ENCODE results near the gene DGKZ.

DGKZ gene

DNA sequence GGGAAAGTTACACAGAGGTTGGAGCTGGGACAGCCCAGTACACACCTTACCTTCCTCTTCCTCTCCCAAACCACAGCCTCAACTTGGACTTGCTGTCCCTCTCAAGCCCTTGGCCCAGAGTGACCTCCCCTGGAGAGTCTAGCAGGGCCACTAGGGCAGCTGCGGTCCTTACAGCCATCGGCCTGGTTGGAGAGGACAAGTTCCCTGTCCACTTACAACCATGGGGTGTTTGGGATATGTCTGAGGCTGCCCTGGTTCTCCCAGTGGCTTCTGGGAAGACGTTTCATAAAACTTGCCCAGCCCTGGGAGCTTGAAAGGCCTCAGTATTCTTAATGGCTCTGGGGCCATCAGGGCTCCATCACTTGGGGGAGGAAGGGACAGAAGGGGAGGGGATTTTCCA lies 13.1 kb upstream of the DGKZ start:
- TF ChIP-seq POLR2A (IDR thresholded peaks at IDR 0.05; ENCODE audit: extremely low read depth, insufficient read length) (no peak), CTCF (IDR thresholded peaks at IDR 0.05; ENCODE audit: low read depth, low read length) (no peak), MYC (IDR thresholded peaks at IDR 0.05; ENCODE audit: low read depth, low read length) (no peak)
- TF ChIP-seq, protein P1, sequence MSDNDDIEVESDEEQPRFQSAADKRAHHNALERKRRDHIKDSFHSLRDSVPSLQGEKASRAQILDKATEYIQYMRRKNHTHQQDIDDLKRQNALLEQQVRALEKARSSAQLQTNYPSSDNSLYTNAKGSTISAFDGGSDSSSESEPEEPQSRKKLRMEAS (IDR thresholded peaks at IDR 0.05; ENCODE audit: low read depth, low read length): no peak
- no peak overlapping the region for H3K4me3 ChIP-seq (ENCODE audit: low read depth, low read length)
- DNase-seq (ENCODE audit: low read depth): no peak

DNA sequence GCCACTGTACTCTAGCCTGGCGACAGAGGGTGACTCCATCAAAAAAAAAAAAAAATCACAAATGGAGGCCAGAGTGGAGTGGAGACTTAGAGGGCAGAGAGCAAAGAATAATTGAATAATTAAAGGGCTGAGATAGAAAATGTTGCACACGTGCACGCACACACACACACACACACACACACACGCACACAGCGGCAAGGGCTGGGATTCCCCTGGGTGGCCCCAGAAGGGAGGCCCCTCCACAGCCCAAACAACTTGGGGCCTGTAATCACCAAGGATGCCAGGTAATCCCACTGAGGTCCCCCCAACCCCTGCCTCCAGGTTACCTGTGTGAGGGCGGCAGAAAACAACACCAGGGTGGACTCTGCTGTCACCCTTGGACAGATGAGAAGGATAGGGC lies 12.0 kb upstream of the DGKZ start:
- TF ChIP-seq MYC (IDR thresholded peaks at IDR 0.05; ENCODE audit: low read depth, low read length) (no peak), CTCF (IDR thresholded peaks at IDR 0.05; ENCODE audit: low read depth, low read length) (no peak), POLR2A (IDR thresholded peaks at IDR 0.05; ENCODE audit: extremely low read depth, insufficient read length) (no peak)
- TF ChIP-seq, protein P1 (IDR thresholded peaks at IDR 0.05; ENCODE audit: low read depth, low read length): no peak
- DNase-seq (ENCODE audit: low read depth): no peak
- H3K4me3 ChIP-seq (ENCODE audit: low read depth, low read length): no peak overlapping the region

DNA sequence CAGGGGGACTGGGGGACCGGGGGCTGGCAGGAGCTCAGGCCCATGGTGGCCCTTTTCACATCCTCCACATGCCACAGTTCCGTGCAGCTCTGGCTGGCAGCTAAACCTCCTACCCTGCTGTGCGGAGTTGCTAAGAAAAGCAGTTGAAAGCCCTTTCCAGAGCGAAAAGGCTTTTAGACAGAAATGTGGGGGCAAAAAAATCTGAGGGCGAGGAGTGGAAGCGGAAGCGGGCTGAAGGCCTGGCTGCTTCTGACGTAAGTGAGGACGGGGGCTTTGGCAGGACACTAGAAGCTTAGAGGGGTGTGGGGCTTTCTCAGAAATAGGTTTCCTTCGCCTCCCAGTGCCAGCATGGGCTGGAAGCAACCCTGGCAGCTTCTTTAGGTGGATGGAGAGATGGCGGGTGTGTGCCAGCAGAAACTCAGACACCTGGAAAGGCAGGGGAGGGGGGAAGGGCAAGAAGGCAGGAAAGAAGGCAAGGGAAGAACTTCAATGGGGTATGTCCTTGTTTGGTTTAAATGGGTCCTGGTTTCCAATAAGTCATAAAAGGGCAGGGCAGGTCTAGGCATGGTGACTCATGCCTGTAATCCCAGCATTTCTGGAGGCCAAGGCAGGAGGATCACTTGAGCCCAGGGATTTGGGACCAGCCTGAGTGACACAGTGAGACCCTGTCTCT lies 11.2 kb upstream of the DGKZ start:
- DNase-seq (ENCODE audit: low read depth): peak; percentile 77
- peak; percentile 49; the same call in 1 of the 2 replicates for TF ChIP-seq MYC (IDR thresholded peaks at IDR 0.05; ENCODE audit: low read depth, low read length)
- TF ChIP-seq, protein P1 (IDR thresholded peaks at IDR 0.05; ENCODE audit: low read depth, low read length): 0 out of 2 replicates have a peak, but pooled peaks have one; percentile 21
- no peak for TF ChIP-seq POLR2A (IDR thresholded peaks at IDR 0.05; ENCODE audit: extremely low read depth, insufficient read length)
- H3K4me3 ChIP-seq (ENCODE audit: low read depth, low read length): no peak overlapping the region

DNA sequence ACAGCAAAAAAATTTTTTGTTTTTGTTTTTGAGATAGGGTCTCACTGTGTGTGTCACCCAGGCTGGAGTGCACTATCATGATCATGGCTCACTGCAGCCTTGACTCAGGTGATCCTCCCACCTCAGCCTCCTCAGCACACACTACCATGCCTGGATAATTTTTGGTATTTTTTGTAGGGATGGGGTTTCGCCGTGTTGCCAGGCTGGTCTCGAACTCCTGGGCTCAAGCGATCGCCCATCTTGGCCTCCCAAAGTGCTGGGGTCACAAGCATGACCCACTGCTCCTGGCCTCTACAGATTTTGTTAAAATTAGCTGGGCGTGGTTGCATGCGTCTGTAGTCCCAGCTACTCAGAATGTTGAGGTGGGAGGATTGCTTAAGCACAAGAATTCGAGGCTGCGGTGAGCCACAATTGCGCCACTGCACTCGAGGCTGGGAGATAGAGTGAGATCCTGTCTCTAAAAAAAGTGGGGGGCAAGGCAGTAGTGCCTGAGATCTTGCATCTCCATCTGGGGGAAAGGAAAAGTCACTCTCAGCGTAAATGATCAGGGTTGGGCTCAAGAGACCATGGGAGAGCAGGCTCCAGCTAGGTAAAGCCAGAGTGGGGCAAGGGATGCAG lies 10.6 kb upstream of the DGKZ start:
- TF ChIP-seq, protein P1 (IDR thresholded peaks at IDR 0.05; ENCODE audit: low read depth, low read length): peak; percentile 61
- no peak for TF ChIP-seq CTCF (IDR thresholded peaks at IDR 0.05; ENCODE audit: low read depth, low read length)
- TF ChIP-seq MYC (IDR thresholded peaks at IDR 0.05; ENCODE audit: low read depth, low read length): peak; percentile 67; the same call in 1 of the 2 replicates
- TF ChIP-seq POLR2A (IDR thresholded peaks at IDR 0.05; ENCODE audit: extremely low read depth, insufficient read length): no peak
- H3K4me3 ChIP-seq (ENCODE audit: low read depth, low read length): no peak overlapping the region
- DNase-seq (ENCODE audit: low read depth): peak; percentile 99

DNA sequence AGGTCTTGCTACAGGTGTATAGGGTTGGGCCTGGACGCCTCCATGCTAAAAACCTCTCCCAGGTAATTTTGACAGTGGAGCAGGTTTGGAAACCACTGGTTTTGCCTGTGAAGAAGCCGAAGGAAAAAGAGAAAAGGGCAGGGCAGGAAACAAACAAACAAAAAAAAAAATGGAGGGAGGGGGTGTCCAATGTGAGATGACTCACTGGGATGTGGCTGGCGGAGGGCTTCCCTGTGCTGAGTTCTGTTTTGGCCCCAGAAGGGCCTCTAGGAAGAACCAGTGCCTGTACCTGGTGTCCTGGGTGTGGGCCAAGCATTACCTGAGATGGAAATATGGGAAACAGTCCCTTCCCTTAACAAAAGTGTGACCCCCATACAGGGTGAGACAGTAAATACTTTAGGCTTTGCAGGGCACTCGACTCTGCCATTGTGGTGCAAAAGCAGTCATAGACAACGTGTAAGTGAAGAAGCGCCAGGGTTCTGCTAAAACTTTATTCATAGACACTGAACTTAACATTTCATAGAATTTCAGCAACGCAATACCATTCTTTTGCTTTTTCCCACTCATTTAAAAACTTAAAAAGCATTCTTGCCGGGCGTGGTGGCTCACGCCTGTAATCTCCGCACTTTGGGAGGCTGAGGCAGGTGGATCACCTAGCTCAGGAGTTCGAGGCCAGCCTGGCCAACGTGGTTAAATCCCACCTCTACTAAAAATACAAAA lies 9.5 kb upstream of the DGKZ start:
- DNase-seq (ENCODE audit: low read depth): peak; percentile 54
- no peak for TF ChIP-seq POLR2A (IDR thresholded peaks at IDR 0.05; ENCODE audit: extremely low read depth, insufficient read length)
- H3K4me3 ChIP-seq (ENCODE audit: low read depth, low read length): no peak overlapping the region

- TF ChIP-seq CTCF (IDR thresholded peaks at IDR 0.05; ENCODE audit: low read depth, low read length) (no peak), MYC (IDR thresholded peaks at IDR 0.05; ENCODE audit: low read depth, low read length) (no peak), POLR2A (IDR thresholded peaks at IDR 0.05; ENCODE audit: extremely low read depth, insufficient read length) (no peak)
- TF ChIP-seq, protein P1 (IDR thresholded peaks at IDR 0.05; ENCODE audit: low read depth, low read length): no peak
- no peak for DNase-seq (ENCODE audit: low read depth)
- no peak overlapping the region for H3K4me3 ChIP-seq (ENCODE audit: low read depth, low read length)
Measured at GRCh38 chr11:46338636-46338987, 8.7 kb upstream of the DGKZ start.
